GM21576 (cell line): ENCODE measurements around the gene AFAP1L2.
"Not testable (repeated sequence)": the region's sequence is repeated elsewhere in the genome, so short reads cannot be mapped to it uniquely, and the experiment has no call there.

Source experiments
- ATAC-seq: cut with Tn5 transposase; IDR thresholded peaks from one replicate; pipeline ENCODE4 v1.9.1; 2021; ENCODE audit warnings: mild to moderate bottlenecking, moderate library complexity; ENCODE audit not compliant: unreplicated experiment

The AFAP1L2 gene

DNA sequence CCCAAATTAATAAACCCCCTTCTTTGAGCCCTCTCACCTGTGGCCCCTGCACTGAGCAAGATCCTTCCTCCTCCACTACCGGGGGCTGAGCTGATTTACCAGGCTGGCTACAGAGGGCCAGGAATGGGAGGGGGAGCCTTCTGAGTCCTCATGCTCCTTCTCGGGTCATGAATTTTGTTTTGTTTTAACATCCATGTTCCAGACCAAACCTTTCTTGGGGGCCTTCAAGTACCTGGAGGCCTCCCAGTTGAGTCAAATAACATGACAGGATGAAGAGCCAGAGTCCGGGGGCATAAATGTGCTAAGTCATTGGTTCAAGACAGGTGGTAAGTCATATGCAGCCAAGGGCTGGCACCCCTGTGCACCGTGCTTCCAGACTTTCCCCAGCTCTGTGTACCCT lies 39.6 kb downstream of the AFAP1L2 start:
- ATAC-seq = no peak

DNA sequence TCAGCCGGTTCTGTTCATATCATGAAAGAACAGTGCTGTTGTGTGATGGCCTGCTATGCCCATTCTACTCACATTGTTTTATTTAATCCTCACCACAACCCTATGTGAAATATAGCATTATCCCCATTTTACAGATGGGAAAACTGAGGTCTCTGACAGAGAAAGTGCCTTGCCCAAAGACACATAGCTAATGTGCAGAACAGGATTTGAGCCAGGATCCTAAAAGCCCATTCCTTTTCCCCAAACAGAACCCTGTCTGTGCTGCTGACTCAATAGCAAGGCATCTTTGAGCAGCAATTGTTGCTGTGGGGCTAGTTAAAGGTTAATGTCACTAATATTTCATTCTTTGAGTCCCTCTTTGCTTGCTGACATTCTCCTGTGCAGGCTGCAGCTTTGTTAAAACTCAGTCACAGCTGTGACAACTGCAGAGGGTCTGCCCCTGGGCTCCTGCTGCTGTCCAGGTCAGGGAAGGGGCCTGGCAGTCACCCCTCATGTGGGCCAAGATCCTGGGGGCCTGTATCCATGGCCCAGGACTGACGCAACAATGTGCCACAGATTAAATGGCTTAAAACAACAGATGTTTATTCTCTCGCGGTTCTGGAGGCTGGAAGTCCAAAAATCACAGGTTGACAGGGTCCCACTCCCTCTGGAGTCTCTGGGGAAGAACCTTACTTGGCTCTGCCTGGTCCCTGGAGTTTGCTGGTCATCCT lies 40.4 kb downstream of the AFAP1L2 start:
- no peak for ATAC-seq

DNA sequence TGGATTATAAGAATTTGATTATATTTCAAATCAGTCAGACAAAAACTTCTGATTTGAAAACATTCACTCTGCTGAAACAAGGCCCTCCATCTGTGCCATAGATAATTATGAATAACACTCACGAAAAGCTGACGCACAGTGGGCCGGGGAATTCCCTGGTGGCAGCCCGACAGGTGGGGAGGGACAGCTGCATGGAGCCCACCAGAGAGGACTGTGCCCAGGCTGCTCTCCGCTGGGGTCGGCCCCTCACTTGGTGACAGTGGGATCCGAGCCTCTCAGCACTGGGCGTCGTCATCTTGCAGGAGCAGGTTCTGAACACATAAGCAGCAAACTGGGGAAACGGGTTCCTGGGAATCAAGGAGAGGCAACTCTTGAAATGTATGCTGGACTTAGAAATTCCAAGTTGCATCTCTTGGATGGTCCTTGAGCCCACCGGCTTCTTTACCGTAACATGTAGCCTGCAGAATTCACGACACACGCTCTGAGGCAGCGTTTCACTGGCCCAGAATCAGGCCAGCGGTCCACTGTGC lies 41.4 kb downstream of the AFAP1L2 start:
- no peak for ATAC-seq

GRCh38 chr10:114359953-114360345 lies 44.4 kb downstream of the AFAP1L2 start:
- ATAC-seq = no peak

GRCh38 chr10:114359041-114359952 lies 45.0 kb downstream of the AFAP1L2 start:
- no peak for ATAC-seq

- ATAC-seq = no peak
Measured at GRCh38 chr10:114357515-114357996, 46.7 kb downstream of the AFAP1L2 start.

DNA sequence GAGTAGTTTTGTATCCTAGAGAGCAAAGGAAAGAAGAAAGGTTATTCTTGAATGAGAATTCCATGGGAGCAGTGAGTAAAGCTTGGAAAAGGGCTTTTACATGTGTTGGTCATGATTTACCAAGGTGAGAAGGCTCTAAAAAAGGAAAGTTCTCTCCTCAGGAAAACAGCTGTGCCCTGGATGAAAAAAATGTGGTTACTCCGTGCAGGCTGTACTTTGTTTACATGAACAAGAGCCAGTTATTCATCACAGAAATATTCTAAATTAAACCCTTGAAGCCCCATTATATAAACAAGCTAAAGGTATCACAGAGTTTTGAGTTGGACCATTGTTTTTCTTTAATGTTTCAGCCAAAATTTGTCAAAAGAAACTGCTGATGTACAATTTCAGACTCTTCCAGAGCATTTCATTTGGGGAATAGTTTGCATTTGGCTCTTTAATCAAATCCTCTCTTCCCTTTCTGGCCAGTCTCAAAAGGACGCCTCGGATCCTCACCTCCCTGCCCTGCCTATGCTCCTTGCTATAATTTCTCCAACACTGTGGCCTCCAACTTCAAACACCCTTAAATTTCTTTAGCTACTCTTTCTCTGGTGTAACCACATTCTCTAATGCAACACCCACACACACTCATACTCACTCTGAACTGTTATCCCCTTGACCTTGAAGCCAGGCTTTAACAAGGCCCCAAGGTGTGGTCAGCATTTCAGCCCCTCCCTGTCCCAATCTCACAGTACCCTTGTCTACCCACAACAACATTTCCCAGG lies 47.4 kb downstream of the AFAP1L2 start:
- ATAC-seq = no peak

DNA sequence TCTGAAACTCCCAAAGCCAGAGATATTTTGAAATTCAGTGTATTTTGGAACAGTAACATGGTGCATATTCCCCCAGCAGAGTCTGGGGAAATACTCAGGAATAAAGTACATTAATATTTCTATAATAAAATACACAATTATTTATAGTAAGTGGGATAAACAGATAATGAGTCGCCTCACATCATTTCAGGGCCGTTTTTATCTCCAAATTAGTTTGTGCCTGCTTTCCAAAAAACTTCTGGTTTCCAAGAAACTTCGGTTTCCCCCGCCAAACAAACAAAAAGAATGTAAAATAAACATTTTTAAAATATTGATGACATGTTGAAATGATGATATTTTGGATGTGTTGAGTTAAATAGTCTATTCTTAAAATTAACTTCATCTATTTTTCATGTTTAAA lies 48.2 kb downstream of the AFAP1L2 start:
- no peak for ATAC-seq

DNA sequence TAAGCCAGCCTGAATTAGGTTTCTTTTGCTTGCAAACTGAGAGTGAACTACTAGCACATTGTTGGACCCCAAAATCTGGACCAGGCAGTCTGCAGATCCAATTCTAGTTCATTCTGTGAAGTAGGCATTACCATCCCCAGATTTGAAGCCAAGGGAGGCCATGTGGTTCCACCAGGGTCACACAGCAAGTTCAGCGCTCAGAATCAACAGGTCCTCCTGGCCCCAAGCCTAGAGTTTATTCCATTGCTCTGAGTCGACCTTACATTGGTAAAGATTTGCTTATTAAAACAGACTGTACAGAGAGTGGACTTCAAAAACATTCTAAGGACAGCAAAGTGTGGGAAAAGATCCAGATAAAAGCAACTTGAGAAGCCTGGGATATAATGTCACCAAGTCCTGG lies 50.9 kb downstream of the AFAP1L2 start:
- no peak for ATAC-seq

- no peak for ATAC-seq
Measured at GRCh38 chr10:114352653-114353298, 51.5 kb downstream of the AFAP1L2 start.

DNA sequence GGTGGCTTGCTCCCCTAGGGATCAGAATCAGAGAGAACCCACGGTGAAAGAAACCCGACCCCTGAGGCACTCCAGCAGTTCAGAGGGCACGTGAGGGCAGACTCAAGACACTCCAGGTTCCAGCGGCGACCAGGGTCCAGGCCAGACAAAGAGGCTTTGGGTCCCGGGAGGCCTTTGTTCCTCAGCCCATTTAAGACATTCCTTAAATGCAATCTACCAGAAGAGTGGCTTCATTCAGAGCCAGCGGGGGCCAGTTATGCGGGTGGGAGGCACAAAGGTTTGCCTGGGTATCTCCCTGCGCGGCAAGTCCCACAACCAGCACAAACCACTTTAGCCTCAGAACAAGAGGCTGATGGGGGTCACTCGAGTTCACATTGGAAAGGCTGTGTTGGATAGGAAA lies 53.6 kb downstream of the AFAP1L2 start:
- ATAC-seq = no peak

GRCh38 chr10:114349522-114350215 lies 54.6 kb downstream of the AFAP1L2 start:
- no peak for ATAC-seq

DNA sequence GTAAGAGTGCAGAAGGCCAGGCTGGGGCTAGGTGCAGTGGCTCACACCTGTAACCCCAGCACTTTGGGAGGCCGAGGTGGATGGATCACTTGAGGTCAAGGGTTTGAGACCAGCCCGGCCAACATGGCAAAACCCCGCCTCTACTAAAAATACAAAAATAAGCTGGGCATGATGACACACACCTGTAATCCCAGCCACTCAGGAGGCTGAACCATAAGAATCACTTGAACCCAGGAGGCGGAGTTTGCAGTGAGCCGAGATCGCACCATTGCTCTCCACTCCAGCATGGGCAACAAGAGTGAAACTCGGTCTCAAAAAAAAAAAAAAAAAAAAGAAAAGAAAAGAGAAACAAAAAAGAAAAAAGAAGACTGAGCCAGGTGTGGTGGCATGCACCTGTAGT lies 55.2 kb downstream of the AFAP1L2 start:
- not testable (repeated sequence) for ATAC-seq

- no peak for ATAC-seq
Measured at GRCh38 chr10:114347791-114348190, 56.5 kb downstream of the AFAP1L2 start.

- no peak for ATAC-seq
Measured at GRCh38 chr10:114347241-114347640, 57.1 kb downstream of the AFAP1L2 start.

GRCh38 chr10:114346176-114347031 lies 57.9 kb downstream of the AFAP1L2 start:
- no peak for ATAC-seq

- no peak for ATAC-seq
Measured at GRCh38 chr10:114345701-114346100, 58.6 kb downstream of the AFAP1L2 start.

- no peak for ATAC-seq
Measured at GRCh38 chr10:114343623-114344505, 60.4 kb downstream of the AFAP1L2 start.
